Activated CD4-positive, alpha-beta T cell treated with anti-CD3 and anti-CD28 coated beads, Interleukin-2, amount 50 U/mL, for 1 hour (primary cell): ENCODE results near the gene C19orf44.
"Not testable (repeated sequence)": the region's sequence is repeated elsewhere in the genome, so short reads cannot be mapped to it uniquely, and the experiment has no call there.

Source experiments
- DNase-seq: peaks from one replicate; pipeline ENCODE4 v3.0.0-alpha.2; 2020

The C19orf44 gene

GRCh38 chr19:16495982-16496612, at the start of gene C19orf44, which contains the start of gene CALR3:
TSS of gene C19orf44 (plus strand) at chr19:16496394. CDS start at chr19:16500793, 4,399 bp downstream.
TSS of gene CALR3 (minus strand) at chr19:16496167. CDS start at chr19:16496129, 38 bp downstream.
- DNase-seq: peak; percentile 96

GRCh38 chr19:16446724-16447368, 49.3 kb upstream of the C19orf44 start:
- no peak for DNase-seq

GRCh38 chr19:16448872-16449271, 47.3 kb upstream of the C19orf44 start:
- not testable (repeated sequence) for DNase-seq

- DNase-seq: no peak
Observed at GRCh38 chr19:16449330-16449961, 46.7 kb upstream of the C19orf44 start.

- DNase-seq: no peak
Observed at GRCh38 chr19:16452325-16452724, 43.9 kb upstream of the C19orf44 start.

GRCh38 chr19:16454351-16454918, 41.8 kb upstream of the C19orf44 start:
- DNase-seq: no peak

GRCh38 chr19:16455489-16455888, 40.7 kb upstream of the C19orf44 start:
- DNase-seq: no peak

GRCh38 chr19:16456652-16457194, 39.5 kb upstream of the C19orf44 start:
- no peak for DNase-seq

- DNase-seq: no peak
Observed at GRCh38 chr19:16457195-16457953, 38.8 kb upstream of the C19orf44 start.

- DNase-seq: no peak
Observed at GRCh38 chr19:16457954-16458331, 38.3 kb upstream of the C19orf44 start.

- no peak for DNase-seq
Observed at GRCh38 chr19:16458391-16459341, 37.5 kb upstream of the C19orf44 start.

GRCh38 chr19:16459680-16460079, 36.5 kb upstream of the C19orf44 start:
- no peak for DNase-seq

- DNase-seq: no peak
Observed at GRCh38 chr19:16460454-16460853, 35.7 kb upstream of the C19orf44 start.

GRCh38 chr19:16461630-16462051, 34.6 kb upstream of the C19orf44 start:
- DNase-seq: no peak

- DNase-seq: no peak
Observed at GRCh38 chr19:16462757-16463250, 33.4 kb upstream of the C19orf44 start.

- no peak for DNase-seq
Observed at GRCh38 chr19:16463341-16463990, 32.7 kb upstream of the C19orf44 start.

GRCh38 chr19:16463991-16464575, 32.1 kb upstream of the C19orf44 start:
- DNase-seq: no peak

GRCh38 chr19:16465239-16465638, 31.0 kb upstream of the C19orf44 start:
- no peak for DNase-seq

GRCh38 chr19:16466802-16467427, 29.3 kb upstream of the C19orf44 start:
- not testable (repeated sequence) for DNase-seq

GRCh38 chr19:16467581-16467980, 28.6 kb upstream of the C19orf44 start:
- DNase-seq: no peak
